Measurements from ENCODE around the gene TMSB4X.
A peak's percentile ranks its signal among the peaks of the same experiment; 100 is the strongest.
"Not testable (repeated sequence)": the region's sequence is repeated elsewhere in the genome, so short reads cannot be mapped to it uniquely, and the experiment has no call there.

Gene TMSB4X

GRCh38 chrX:12979026-12979607 lies 4.2 kb downstream of the TMSB4X start:
- TF ChIP-seq, protein P1, sequence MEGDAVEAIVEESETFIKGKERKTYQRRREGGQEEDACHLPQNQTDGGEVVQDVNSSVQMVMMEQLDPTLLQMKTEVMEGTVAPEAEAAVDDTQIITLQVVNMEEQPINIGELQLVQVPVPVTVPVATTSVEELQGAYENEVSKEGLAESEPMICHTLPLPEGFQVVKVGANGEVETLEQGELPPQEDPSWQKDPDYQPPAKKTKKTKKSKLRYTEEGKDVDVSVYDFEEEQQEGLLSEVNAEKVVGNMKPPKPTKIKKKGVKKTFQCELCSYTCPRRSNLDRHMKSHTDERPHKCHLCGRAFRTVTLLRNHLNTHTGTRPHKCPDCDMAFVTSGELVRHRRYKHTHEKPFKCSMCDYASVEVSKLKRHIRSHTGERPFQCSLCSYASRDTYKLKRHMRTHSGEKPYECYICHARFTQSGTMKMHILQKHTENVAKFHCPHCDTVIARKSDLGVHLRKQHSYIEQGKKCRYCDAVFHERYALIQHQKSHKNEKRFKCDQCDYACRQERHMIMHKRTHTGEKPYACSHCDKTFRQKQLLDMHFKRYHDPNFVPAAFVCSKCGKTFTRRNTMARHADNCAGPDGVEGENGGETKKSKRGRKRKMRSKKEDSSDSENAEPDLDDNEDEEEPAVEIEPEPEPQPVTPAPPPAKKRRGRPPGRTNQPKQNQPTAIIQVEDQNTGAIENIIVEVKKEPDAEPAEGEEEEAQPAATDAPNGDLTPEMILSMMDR (conservative IDR thresholded peaks at IDR 0.05; ENCODE audit: low read depth, low read length), result no peak
- Histone ChIP-seq H3K4me2 (peak overlapping the region; percentile 79), H3K27me3 (ENCODE audit: insufficient read depth, low read depth) (no peaks in the 10 kb centered on the region), H3K79me2 (ENCODE audit: insufficient read depth, low read depth) (peaks cover 29% of the 10 kb centered on the region), H2AFZ (ENCODE audit: low read depth) (no peak overlapping the region), H3K9ac (peak overlapping the region; percentile 97; the same call in 1 of the 2 replicates), H4K20me1 (ENCODE audit: insufficient read depth) (no peaks in the 10 kb centered on the region), H3K4me1 (ENCODE audit: low read depth, poor library complexity, severe bottlenecking) (peaks cover 46% of the 10 kb centered on the region), H3K4me3 (IDR thresholded peaks at IDR 0.05; ENCODE audit: insufficient read depth, low read depth, low read length) (no peak overlapping the region), H3K27ac (peak overlapping the region; percentile 96), H3K36me3 (ENCODE audit: insufficient read depth) (no peaks in the 10 kb centered on the region)

- no peak overlapping the region for H3K9ac ChIP-seq
- peak overlapping the region; percentile 79 for H3K4me2 ChIP-seq
These were observed 4.7 kb downstream of the TMSB4X start for GRCh38 chrX:12979616-12980015.

DNA sequence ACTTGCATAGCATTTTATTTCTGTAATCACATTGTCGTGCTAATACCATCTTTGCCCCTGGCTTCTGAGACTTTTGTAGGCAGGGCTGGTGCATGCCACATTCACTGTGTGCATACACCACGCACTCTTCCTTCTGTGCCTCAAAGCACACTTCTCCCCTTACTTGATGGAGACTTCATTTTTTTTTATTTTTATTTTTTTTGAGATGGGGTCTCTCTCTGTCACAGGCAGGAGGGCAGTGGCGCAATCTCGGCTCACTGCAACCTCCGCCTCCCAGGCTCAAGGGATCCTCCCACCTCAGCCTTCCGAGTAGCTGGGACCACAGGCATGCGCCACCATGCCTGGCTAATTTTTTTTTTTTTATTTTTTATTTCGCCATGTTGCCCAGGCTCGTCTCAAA lies 5.1 kb downstream of the TMSB4X start:
- Histone ChIP-seq H3K4me1 (ENCODE audit: low read depth, poor library complexity, severe bottlenecking) (peaks cover 53% of the 10 kb centered on the region), H3K79me2 (ENCODE audit: insufficient read depth, low read depth) (peaks cover 29% of the 10 kb centered on the region), H3K4me2 (peak overlapping the region; percentile 79; the same call in 1 of the 2 replicates)
- H3K36me3 ChIP-seq (ENCODE audit: insufficient read depth); H3K27me3 ChIP-seq (ENCODE audit: insufficient read depth, low read depth); H2AFZ ChIP-seq (ENCODE audit: low read depth); H3K4me3 ChIP-seq (IDR thresholded peaks at IDR 0.05; ENCODE audit: insufficient read depth, low read depth, low read length); H3K27ac ChIP-seq; H4K20me1 ChIP-seq (ENCODE audit: insufficient read depth); H3K9ac ChIP-seq: not testable (repeated sequence)

More at GRCh38 chrX:12979616-12980015, 4.7 kb downstream of the TMSB4X start:
- peaks cover 50% of the 10 kb centered on the region for H3K4me1 ChIP-seq (ENCODE audit: low read depth, poor library complexity, severe bottlenecking)
- no peak overlapping the region for H2AFZ ChIP-seq (ENCODE audit: low read depth)
- H3K27ac ChIP-seq, result peak overlapping the region; percentile 96
- H3K36me3 ChIP-seq (ENCODE audit: insufficient read depth), result no peaks in the 10 kb centered on the region
- no peaks in the 10 kb centered on the region for H3K27me3 ChIP-seq (ENCODE audit: insufficient read depth, low read depth)
- peaks cover 29% of the 10 kb centered on the region for H3K79me2 ChIP-seq (ENCODE audit: insufficient read depth, low read depth)
- TF ChIP-seq, protein P1 (conservative IDR thresholded peaks at IDR 0.05; ENCODE audit: low read depth, low read length), result no peak
- H4K20me1 ChIP-seq (ENCODE audit: insufficient read depth), result no peaks in the 10 kb centered on the region
- no peak overlapping the region for H3K4me3 ChIP-seq (IDR thresholded peaks at IDR 0.05; ENCODE audit: insufficient read depth, low read depth, low read length)

DNA sequence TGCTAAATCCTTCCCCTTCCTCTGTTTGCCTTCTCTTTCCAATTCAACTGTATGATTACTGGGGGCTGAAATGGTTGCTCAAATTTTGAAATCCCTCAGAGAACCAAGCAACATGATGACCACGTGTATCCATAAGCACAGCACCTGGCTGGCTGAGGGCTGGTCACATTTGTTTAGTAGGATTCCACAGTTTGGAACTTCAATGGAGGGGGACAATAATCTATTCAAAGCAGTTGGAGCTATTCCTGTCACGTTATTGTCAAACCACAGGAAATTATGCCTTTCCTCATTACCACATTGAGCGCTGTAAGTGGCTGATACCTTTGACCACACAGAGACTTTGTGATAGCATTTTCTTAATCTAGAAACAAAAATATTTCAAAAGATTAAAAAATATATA lies 7.0 kb downstream of the TMSB4X start:
- no peak overlapping the region for H3K4me3 ChIP-seq (IDR thresholded peaks at IDR 0.05; ENCODE audit: insufficient read depth, low read depth, low read length)
- peaks cover 12% of the 10 kb centered on the region for H3K79me2 ChIP-seq (ENCODE audit: insufficient read depth, low read depth)
- peaks cover 72% of the 10 kb centered on the region for H3K4me1 ChIP-seq (ENCODE audit: low read depth, poor library complexity, severe bottlenecking)
- H3K36me3 ChIP-seq (ENCODE audit: insufficient read depth), result no peaks in the 10 kb centered on the region
- no peak overlapping the region for H3K27ac ChIP-seq
- H4K20me1 ChIP-seq (ENCODE audit: insufficient read depth), result no peaks in the 10 kb centered on the region
- no peaks in the 10 kb centered on the region for H3K27me3 ChIP-seq (ENCODE audit: insufficient read depth, low read depth)
- H2AFZ ChIP-seq (ENCODE audit: low read depth), result no peak overlapping the region
- peak overlapping the region; percentile 17; the same call in 1 of the 2 replicates for H3K4me2 ChIP-seq
- H3K9ac ChIP-seq, result no peak overlapping the region
- TF ChIP-seq, protein P1 (conservative IDR thresholded peaks at IDR 0.05; ENCODE audit: low read depth, low read length), result no peak

GRCh38 chrX:12984603-12985319 lies 9.9 kb downstream of the TMSB4X start:
- Histone ChIP-seq H4K20me1 (ENCODE audit: insufficient read depth) (no peaks in the 10 kb centered on the region), H3K27me3 (ENCODE audit: insufficient read depth, low read depth) (no peaks in the 10 kb centered on the region), H3K27ac (peak overlapping the region; percentile 84), H3K9ac (no peak overlapping the region), H3K4me3 (IDR thresholded peaks at IDR 0.05; ENCODE audit: insufficient read depth, low read depth, low read length) (no peak overlapping the region), H3K4me1 (ENCODE audit: low read depth, poor library complexity, severe bottlenecking) (peaks cover 84% of the 10 kb centered on the region), H3K36me3 (ENCODE audit: insufficient read depth) (no peaks in the 10 kb centered on the region), H2AFZ (ENCODE audit: low read depth) (peak overlapping the region; percentile 25; the same call in 1 of the 2 replicates), H3K4me2 (peak overlapping the region; percentile 91), H3K79me2 (ENCODE audit: insufficient read depth, low read depth) (no peaks in the 10 kb centered on the region)
- TF ChIP-seq, protein P1 (conservative IDR thresholded peaks at IDR 0.05; ENCODE audit: low read depth, low read length), result no peak
